Gastroesophageal sphincter (tissue), 3 donors: ENCODE results near the gene RNF215.

Experiments used
- POLR2A ChIP-seq, 2 donors: fragments of 450-650 bp; IDR thresholded peaks; one replicate each; pipeline ENCODE4 v1.6.1; 2017; ENCODE audit warnings: antibody characterized with exemption in 2 of 2, mild to moderate bottlenecking in 2 of 2, moderate library complexity in 1 of 2
- TF ChIP-seq, protein P1 (sequence below), 4 experiments: fragments of 200-600 bp in 2 of 4; fragments of 450-650 bp in 2 of 4; sonication (generic) in 1 of 4; IDR thresholded peaks; one replicate each; pipeline ENCODE4 v1.5.1; 2017 to 2019; ENCODE audit warnings: antibody characterized with exemption in 4 of 4, mild to moderate bottlenecking in 2 of 4, moderate library complexity in 2 of 4

DNA sequence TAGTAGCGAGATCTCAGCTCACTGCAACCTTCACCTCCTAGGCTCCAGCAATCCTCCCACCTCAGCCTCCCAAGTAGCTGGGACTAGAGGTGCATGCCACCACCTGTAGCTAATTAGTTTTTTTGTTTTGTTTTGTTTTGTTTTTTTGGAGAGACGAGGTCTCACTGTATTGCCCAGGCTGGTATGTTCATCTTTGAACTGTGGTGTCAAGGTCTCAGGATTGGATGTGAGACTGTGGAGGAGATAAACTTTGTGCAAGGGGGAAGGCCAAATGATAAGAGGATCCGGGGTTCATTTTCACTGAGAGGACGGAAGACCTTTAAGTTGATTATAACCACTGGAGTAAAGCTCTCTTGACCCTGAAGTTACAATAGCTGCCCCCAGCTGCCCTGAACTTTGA is 18.5 kb upstream of the RNF215 start:
- TF ChIP-seq, protein P1, sequence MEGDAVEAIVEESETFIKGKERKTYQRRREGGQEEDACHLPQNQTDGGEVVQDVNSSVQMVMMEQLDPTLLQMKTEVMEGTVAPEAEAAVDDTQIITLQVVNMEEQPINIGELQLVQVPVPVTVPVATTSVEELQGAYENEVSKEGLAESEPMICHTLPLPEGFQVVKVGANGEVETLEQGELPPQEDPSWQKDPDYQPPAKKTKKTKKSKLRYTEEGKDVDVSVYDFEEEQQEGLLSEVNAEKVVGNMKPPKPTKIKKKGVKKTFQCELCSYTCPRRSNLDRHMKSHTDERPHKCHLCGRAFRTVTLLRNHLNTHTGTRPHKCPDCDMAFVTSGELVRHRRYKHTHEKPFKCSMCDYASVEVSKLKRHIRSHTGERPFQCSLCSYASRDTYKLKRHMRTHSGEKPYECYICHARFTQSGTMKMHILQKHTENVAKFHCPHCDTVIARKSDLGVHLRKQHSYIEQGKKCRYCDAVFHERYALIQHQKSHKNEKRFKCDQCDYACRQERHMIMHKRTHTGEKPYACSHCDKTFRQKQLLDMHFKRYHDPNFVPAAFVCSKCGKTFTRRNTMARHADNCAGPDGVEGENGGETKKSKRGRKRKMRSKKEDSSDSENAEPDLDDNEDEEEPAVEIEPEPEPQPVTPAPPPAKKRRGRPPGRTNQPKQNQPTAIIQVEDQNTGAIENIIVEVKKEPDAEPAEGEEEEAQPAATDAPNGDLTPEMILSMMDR (IDR thresholded peaks at IDR 0.05): no peak
- no peak for TF ChIP-seq POLR2A (IDR thresholded peaks at IDR 0.05)
